A673 (cell line): ENCODE measurements around the gene TXNRD3. TPM values are rescaled to one million over a fixed set of nuclear protein-coding genes. Genes with fewer than 3 reads are reported as not detected.

Experiments used
- BruUV-seq: library from RNA; stranded (reverse); fragments of 400-500 nt; replicated peaks from 2 replicates; lab custom pipeline; 2021; lab: Mats Ljungman, UMichigan
- CTCF ChIA-PET: fragments of 300-600 bp; sonication (Branson Sonifier 250); formaldehyde crosslinking; loops from one replicate; lab custom pipeline; 2022; ENCODE audit warnings: antibody characterized with exemption; lab: Charles Lee
- POLR2A ChIA-PET: fragments of 300-600 bp; sonication (Branson Sonifier 250); formaldehyde crosslinking; loops from one replicate; lab custom pipeline; 2022; ENCODE audit warnings: antibody characterized with exemption; ENCODE audit not compliant: low non-redundant PET; lab: Charles Lee
- DNase-seq: peaks from one replicate; pipeline ENCODE4 v3.0.0-alpha.2; 2015; ENCODE audit warnings: low spot score
- H3K27ac ChIP-seq: fragments of 200-600 bp; sonication (generic); 2 replicates; pipeline ENCODE4 v1.5.1; 2016; ENCODE audit warnings: mixed run types, low read depth, mild to moderate bottlenecking, mixed read lengths, antibody characterized with exemption, low read length; ENCODE audit not compliant: poor library complexity, severe bottlenecking
- H3K27me3 ChIP-seq: fragments of 200-600 bp; sonication (generic); replicated peaks from 2 replicates; pipeline ENCODE4 v1.6.1; 2017; ENCODE audit warnings: mixed run types, low read depth, mild to moderate bottlenecking, mixed read lengths, antibody characterized with exemption, low read length; ENCODE audit not compliant: insufficient read depth, poor library complexity
- H3K36me3 ChIP-seq: fragments of 200-600 bp; sonication (generic); 2 replicates; pipeline ENCODE4 v1.6.1; 2016; ENCODE audit warnings: mixed run types, mild to moderate bottlenecking, mixed read lengths, antibody characterized with exemption, low read length; ENCODE audit not compliant: insufficient read depth, poor library complexity, severe bottlenecking
- H3K4me1 ChIP-seq: fragments of 200-600 bp; sonication (generic); 2 replicates; pipeline ENCODE4 v1.6.1; 2017; ENCODE audit warnings: mixed run types, mild to moderate bottlenecking, mixed read lengths, antibody characterized with exemption, low read length; ENCODE audit not compliant: insufficient read depth, poor library complexity, severe bottlenecking
- H3K4me3 ChIP-seq: fragments of 200-600 bp; sonication (generic); 2 replicates; pipeline ENCODE4 v1.5.1; 2016; ENCODE audit warnings: low read depth, mixed run types, mild to moderate bottlenecking, mixed read lengths, low read length; ENCODE audit not compliant: poor library complexity, severe bottlenecking
- H3K9me3 ChIP-seq: fragments of 200-600 bp; sonication (generic); 2 replicates; pipeline ENCODE4 v1.6.1; 2016; ENCODE audit warnings: mixed run types, low read depth, mild to moderate bottlenecking, mixed read lengths, antibody characterized with exemption, low read length; ENCODE audit not compliant: poor library complexity, severe bottlenecking
- EZH2 ChIP-seq: fragments of 200-600 bp; sonication (generic); IDR thresholded peaks from 2 replicates; pipeline ENCODE4 v1.6.1; 2017; ENCODE audit warnings: borderline replicate concordance, low read depth, mild to moderate bottlenecking, mixed read lengths, antibody characterized with exemption, low read length; ENCODE audit not compliant: poor library complexity, severe bottlenecking
- intact Hi-C: fragments of 100-400 bp; cut with micrococcal nuclease; formaldehyde crosslinking; loops from one replicate; pipeline ENCODE4 v1.10.0; 2022; ENCODE audit not compliant: unreplicated experiment
- total RNA-seq: library from RNA; stranded (reverse); gene quantifications from 2 replicates; pipeline ENCODE4 v1.2.3, GENCODE V29; 2021
- TF ChIP-seq, protein P1 (sequence below): fragments of 300-800, 200-600 bp; sonication (generic); conservative IDR thresholded peaks from 2 replicates; pipeline ENCODE4 v1.5.1; 2017; ENCODE audit warnings: low read depth, mild to moderate bottlenecking, antibody characterized with exemption, low read length, moderate library complexity, mixed read lengths

The TXNRD3 gene
- total RNA-seq, 1 experiment from 2014 or later = 4.1 TPM

DNA sequence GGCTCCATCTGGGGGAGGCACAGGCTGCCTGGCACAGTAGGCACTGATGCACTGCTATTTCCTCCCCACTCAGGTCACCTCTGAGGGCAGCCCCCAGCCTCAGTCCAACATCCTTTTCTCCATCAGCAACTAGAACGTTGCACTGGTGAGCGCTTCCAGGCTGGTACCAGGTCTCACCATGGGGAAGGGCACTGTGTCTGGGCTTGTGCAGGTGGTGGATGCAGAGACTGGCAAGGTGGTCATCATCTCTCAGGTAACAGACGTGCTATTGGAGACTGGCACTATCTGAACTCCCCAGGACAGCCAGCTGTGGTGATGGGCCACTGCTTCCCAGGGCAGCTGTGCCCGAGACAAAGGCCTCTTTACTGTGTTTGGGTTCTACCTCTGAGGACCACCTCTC lies 8.3 kb upstream of the TXNRD3 start:
- Histone ChIP-seq H3K4me1 (no peaks in the 10 kb centered on the region), H3K9me3 (peaks cover 14% of the 10 kb centered on the region), H3K27me3 (peaks cover 35% of the 10 kb centered on the region), H3K4me3 (no peak overlapping the region), H3K27ac (no peak overlapping the region), H3K36me3 (no peaks in the 10 kb centered on the region)
- TF ChIP-seq, protein P1, sequence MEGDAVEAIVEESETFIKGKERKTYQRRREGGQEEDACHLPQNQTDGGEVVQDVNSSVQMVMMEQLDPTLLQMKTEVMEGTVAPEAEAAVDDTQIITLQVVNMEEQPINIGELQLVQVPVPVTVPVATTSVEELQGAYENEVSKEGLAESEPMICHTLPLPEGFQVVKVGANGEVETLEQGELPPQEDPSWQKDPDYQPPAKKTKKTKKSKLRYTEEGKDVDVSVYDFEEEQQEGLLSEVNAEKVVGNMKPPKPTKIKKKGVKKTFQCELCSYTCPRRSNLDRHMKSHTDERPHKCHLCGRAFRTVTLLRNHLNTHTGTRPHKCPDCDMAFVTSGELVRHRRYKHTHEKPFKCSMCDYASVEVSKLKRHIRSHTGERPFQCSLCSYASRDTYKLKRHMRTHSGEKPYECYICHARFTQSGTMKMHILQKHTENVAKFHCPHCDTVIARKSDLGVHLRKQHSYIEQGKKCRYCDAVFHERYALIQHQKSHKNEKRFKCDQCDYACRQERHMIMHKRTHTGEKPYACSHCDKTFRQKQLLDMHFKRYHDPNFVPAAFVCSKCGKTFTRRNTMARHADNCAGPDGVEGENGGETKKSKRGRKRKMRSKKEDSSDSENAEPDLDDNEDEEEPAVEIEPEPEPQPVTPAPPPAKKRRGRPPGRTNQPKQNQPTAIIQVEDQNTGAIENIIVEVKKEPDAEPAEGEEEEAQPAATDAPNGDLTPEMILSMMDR = no peak
- no peak for TF ChIP-seq EZH2
- intact Hi-C loops = no loop called here
- POLR2A ChIA-PET = no interaction called here
- DNase-seq = no peak
- no TSS peak for BruUV-seq
- CTCF ChIA-PET = no interaction called here

DNA sequence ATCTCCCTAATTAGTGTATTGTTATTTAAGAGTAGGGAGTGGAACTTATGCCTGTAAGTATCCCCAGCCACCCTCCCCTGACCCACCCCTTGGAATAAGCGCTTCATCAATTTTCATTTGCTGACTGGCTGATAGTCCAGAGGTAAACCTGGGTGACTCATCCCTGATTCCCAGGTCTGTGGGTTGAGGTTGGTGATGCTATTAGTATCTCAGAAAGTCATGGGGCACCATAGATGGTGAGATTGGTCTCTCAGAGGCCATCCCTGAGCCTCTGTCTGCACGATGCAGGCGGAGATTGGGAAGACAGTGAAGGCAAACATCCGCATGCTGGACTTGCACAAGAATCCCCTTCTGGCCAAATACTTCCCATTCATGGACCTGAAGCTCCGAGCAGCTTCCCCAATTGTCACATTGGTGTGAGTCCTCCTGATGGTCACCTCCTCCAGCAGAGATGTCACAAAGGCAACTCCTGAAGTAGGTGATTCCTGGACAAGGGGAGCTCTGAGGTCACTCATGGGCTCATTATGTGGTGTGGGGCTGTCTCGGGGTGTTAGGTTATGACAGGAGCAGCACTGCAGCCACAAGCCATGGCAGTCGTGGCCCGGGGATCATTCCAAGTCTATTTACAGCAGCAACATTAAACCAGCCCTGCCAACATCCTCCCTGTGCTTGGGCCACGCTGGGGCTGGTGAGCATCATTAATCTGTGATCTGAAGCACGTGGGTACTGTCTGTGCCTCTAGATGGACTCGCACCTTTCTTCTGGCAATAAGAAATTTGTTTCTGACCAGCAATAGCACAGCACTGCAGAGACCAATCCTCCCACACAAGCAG lies 6.8 kb upstream of the TXNRD3 start:
- CTCF ChIA-PET = no interaction called here
- intact Hi-C loops = no loop called here
- TF ChIP-seq EZH2 = no peak
- TF ChIP-seq, protein P1 = no peak

DNA sequence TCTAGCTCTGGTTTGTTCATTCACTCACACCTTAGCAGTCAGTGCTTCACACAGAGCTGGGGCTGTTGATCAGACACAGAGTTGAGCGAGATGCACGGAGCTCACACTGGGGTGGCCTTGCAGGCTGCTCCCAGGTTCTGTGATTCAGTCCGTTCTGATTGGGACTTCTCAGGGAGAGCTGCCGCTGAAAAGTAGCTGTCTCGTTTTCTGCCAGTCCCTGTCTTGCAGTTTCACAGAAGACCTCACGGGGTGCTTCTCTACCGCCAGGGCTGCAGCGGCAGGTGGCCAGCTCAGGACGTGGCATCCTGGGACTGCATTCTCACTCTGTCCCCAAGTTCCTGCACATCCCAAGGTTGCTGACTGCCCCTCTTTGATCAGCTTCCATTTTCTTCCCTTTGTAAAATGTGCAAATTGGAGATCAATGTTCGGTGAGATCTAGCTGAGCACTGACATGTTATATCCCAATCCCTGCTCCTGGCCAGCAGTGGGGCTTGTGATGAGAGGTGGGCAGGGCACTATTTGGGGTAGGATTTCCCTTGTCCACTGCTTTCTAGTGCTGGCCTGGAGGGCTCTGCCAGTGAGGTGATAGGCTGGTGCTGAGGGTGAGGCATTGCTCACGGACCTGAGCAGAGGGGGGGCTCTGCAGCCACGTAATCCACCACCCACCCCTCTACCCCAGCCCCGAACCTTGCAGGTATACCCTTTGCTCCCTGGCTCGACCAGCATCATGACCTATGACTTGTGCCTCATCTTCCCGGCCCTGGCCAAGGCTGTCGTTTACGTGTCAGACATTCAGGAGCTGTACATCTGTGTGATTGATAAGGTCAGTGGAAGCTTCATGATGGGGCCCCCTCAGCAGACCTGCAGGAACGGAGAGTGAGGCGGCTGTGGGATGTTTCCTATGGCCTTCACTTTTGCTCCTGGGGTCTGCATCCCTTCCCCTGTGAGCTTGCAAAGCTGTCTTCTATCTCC lies 5.3 kb upstream of the TXNRD3 start:
- no peak overlapping the region for H3K27ac ChIP-seq
- H3K9me3 ChIP-seq = peaks cover 14% of the 10 kb centered on the region
- TF ChIP-seq, protein P1 = peak; percentile 35
- no peak for TF ChIP-seq EZH2
- no peaks in the 10 kb centered on the region for H3K36me3 ChIP-seq
- no peaks in the 10 kb centered on the region for H3K4me1 ChIP-seq
- no peak for DNase-seq
- CTCF ChIA-PET = interaction anchor here (0.6 to 1.1 kb wide), 3 partner anchors 154 to 796 kb away, joined by 3 to 4 read pairs (median 4); no protein-coding TSS in a partner anchor
- peaks cover 35% of the 10 kb centered on the region for H3K27me3 ChIP-seq
- intact Hi-C loops = loop anchor here (10.0 kb wide), 1 partner anchor 135 kb away; the partner anchor contains the start of gene CHST13
- no peak overlapping the region for H3K4me3 ChIP-seq
- POLR2A ChIA-PET = no interaction called here
- no TSS peak for BruUV-seq

More for the DNA sequence above, 6.8 kb upstream of the TXNRD3 start:
- H3K27ac ChIP-seq = no peak overlapping the region
- POLR2A ChIA-PET = no interaction called here
- no peaks in the 10 kb centered on the region for H3K36me3 ChIP-seq
- no TSS peak for BruUV-seq
- no peak for DNase-seq
- H3K4me1 ChIP-seq = no peaks in the 10 kb centered on the region
- H3K27me3 ChIP-seq = peaks cover 35% of the 10 kb centered on the region
- H3K4me3 ChIP-seq = no peak overlapping the region
- peaks cover 14% of the 10 kb centered on the region for H3K9me3 ChIP-seq
